PC-3 (cell line): ENCODE measurements around the gene VPS8. TPM values are rescaled to one million over a fixed set of nuclear protein-coding genes. Genes with fewer than 3 reads are reported as not detected.

Experiments used
- ATAC-seq: fragments of 200-7000 bp; cut with Tn5 transposase; 2 replicates; pipeline ENCODE4 v1.9.1; 2020; ENCODE audit warnings: mild to moderate bottlenecking, moderate library complexity
- BruUV-seq: library from RNA; stranded (reverse); fragments of 400-500 nt; replicated peaks from 2 replicates; lab custom pipeline; 2021; lab: Mats Ljungman, UMichigan
- CTCF ChIA-PET: fragments of 300-600 bp; sonication (Branson Sonifier 250); formaldehyde crosslinking; loops from one replicate; lab custom pipeline; 2022; ENCODE audit warnings: antibody characterized with exemption; lab: Charles Lee
- POLR2A ChIA-PET: fragments of 300-600 bp; sonication (Branson Sonifier 250); formaldehyde crosslinking; loops from one replicate; lab custom pipeline; 2022; ENCODE audit warnings: antibody characterized with exemption; ENCODE audit not compliant: unreplicated experiment; lab: Charles Lee
- DNase-seq: peaks from one replicate; pipeline ENCODE4 v3.0.0-alpha.2; 2015
- H2AFZ ChIP-seq: fragments of 300-600 bp; sonication (generic); 2 replicates; pipeline ENCODE4 v1.6.0; 2016; ENCODE audit warnings: antibody characterized with exemption, low read length
- H3F3A ChIP-seq: fragments of 300-600 bp; sonication (generic); one replicate; pipeline ENCODE4 v1.6.0; 2017; ENCODE audit warnings: antibody characterized with exemption, low read length, control low read depth, mild to moderate bottlenecking; ENCODE audit not compliant: unreplicated experiment
- H3K27ac ChIP-seq: fragments of 300-600 bp; sonication (generic); 2 replicates; pipeline ENCODE4 v1.5.1; 2016; ENCODE audit warnings: mild to moderate bottlenecking, low read length
- H3K27me3 ChIP-seq: fragments of 300-600 bp; sonication (generic); 2 replicates; pipeline ENCODE4 v1.6.1; 2016; ENCODE audit warnings: low read length, mixed read lengths
- H3K36me3 ChIP-seq: fragments of 300-600 bp; sonication (generic); 2 replicates; pipeline ENCODE4 v1.6.1; 2016; ENCODE audit warnings: low read depth, mixed run types, low read length, mixed read lengths
- H3K4me1 ChIP-seq: fragments of 300-600 bp; sonication (generic); 2 replicates; pipeline ENCODE4 v1.5.1; 2016; ENCODE audit warnings: low read length; ENCODE audit not compliant: insufficient read depth
- H3K4me2 ChIP-seq: fragments of 300-600 bp; sonication (generic); 2 replicates; pipeline ENCODE4 v1.6.0; 2016; ENCODE audit warnings: low read length
- H3K4me3 ChIP-seq: fragments of 300-600 bp; sonication (generic); 2 replicates; pipeline ENCODE4 v1.5.1; 2016; ENCODE audit warnings: mild to moderate bottlenecking, low read length, mixed read lengths
- H3K79me2 ChIP-seq: fragments of 300-600 bp; sonication (generic); 2 replicates; pipeline ENCODE4 v1.6.1; 2017; ENCODE audit warnings: low read length, mixed read lengths
- H3K9ac ChIP-seq: fragments of 300-600 bp; sonication (generic); 2 replicates; pipeline ENCODE4 v1.6.0; 2016; ENCODE audit warnings: mild to moderate bottlenecking, low read length
- H3K9me2 ChIP-seq: fragments of 300-600 bp; sonication (generic); replicated peaks from 2 replicates; pipeline ENCODE4 v1.6.1; 2016; ENCODE audit warnings: mixed run types, low read length, mixed read lengths
- H3K9me3 ChIP-seq: fragments of 300-600 bp; sonication (generic); 2 replicates; pipeline ENCODE4 v1.6.1; 2016; ENCODE audit warnings: low read length, mixed read lengths
- H4K20me1 ChIP-seq: fragments of 300-600 bp; sonication (generic); 2 replicates; pipeline ENCODE4 v1.6.1; 2016; ENCODE audit warnings: low read length, mixed read lengths
- EZH2 ChIP-seq: fragments of 300-600 bp; sonication (generic); IDR thresholded peaks from one replicate; pipeline ENCODE4 v1.6.1; 2017; ENCODE audit warnings: antibody characterized with exemption, mild to moderate bottlenecking, low read length; ENCODE audit not compliant: unreplicated experiment
- EZH2phosphoT487 ChIP-seq: fragments of 300-600 bp; sonication (generic); IDR thresholded peaks from 2 replicates; pipeline ENCODE4 v1.6.1; 2018; ENCODE audit warnings: mild to moderate bottlenecking, antibody characterized with exemption, low read length, borderline replicate concordance
- intact Hi-C: fragments of 100-400 bp; cut with micrococcal nuclease; formaldehyde crosslinking; loops from 2 replicates; pipeline ENCODE4 v1.9.0; 2023
- total RNA-seq: library from RNA; depleted of rRNA; stranded (reverse); fragments of >200 nt; gene quantifications from 2 replicates; pipeline ENCODE4 v1.2.3, GENCODE V29; 2014
- TF ChIP-seq, protein P1 (sequence below): fragments of 300-600 bp; sonication (generic); conservative IDR thresholded peaks from 2 replicates; pipeline ENCODE4 v1.5.1; 2017; ENCODE audit warnings: antibody characterized with exemption, low read depth, mild to moderate bottlenecking, low read length

Gene VPS8
- total RNA-seq, 1 experiment from 2014 or later, result 38.0 TPM

DNA sequence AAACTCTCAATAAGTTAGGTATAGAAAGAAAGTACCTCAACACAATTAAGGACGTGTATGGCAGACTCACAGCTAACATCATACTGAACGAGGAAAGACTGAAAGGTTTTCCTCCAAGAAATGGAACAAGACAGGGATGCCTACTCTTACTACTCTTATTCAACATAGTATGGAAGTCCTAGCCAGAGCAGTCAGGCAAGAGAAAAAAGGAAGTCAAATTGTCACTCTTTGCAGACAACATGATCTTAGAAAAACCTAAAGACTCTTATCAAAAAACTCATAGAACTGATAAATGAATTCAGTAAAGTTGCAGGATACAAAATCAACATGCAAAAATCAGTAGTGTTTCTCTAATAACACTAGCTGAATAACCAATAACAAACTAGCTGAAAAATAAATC, 244.9 kb downstream of the VPS8 start:
- BruUV-seq, result TSS peak; percentile 13
- Histone ChIP-seq H3K9me3 (no peaks in the 10 kb centered on the region), H3K27ac (no peak overlapping the region), H3K79me2 (no peaks in the 10 kb centered on the region), H4K20me1 (no peaks in the 10 kb centered on the region), H3F3A (no peaks in the 10 kb centered on the region), H2AFZ (no peak overlapping the region), H3K27me3 (no peaks in the 10 kb centered on the region), H3K4me3 (no peak overlapping the region), H3K9me2 (no peaks in the 10 kb centered on the region), H3K36me3 (peaks cover 8% of the 10 kb centered on the region; the same call in 1 of the 2 replicates), H3K4me2 (no peak overlapping the region), H3K4me1 (no peaks in the 10 kb centered on the region), H3K9ac (no peak overlapping the region)
- TF ChIP-seq EZH2, result no peak
- TF ChIP-seq, protein P1, sequence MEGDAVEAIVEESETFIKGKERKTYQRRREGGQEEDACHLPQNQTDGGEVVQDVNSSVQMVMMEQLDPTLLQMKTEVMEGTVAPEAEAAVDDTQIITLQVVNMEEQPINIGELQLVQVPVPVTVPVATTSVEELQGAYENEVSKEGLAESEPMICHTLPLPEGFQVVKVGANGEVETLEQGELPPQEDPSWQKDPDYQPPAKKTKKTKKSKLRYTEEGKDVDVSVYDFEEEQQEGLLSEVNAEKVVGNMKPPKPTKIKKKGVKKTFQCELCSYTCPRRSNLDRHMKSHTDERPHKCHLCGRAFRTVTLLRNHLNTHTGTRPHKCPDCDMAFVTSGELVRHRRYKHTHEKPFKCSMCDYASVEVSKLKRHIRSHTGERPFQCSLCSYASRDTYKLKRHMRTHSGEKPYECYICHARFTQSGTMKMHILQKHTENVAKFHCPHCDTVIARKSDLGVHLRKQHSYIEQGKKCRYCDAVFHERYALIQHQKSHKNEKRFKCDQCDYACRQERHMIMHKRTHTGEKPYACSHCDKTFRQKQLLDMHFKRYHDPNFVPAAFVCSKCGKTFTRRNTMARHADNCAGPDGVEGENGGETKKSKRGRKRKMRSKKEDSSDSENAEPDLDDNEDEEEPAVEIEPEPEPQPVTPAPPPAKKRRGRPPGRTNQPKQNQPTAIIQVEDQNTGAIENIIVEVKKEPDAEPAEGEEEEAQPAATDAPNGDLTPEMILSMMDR, result no peak
- TF ChIP-seq EZH2phosphoT487, result no peak
- CTCF ChIA-PET, result no interaction called here
- no peak for DNase-seq
- intact Hi-C loops, result no loop called here
- POLR2A ChIA-PET, result no interaction called here
- ATAC-seq, result no peak

DNA sequence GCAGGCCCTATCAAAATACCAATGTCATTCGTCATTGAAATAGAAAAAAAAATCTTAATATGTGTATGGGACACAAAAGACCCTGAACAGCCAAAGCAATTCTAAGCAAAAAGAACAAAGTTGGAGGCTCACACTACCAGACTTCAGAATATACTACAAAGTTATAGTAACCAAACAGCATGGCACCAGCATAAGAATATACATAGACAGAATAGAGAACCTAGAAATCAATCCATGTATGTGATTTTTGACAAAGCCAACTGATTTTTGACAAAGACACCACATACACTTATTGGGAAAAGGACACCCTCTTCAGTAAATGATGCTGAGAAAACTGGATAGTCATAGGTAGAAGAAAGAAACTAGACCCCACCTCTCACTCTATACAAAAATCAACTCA, 245.9 kb downstream of the VPS8 start:
- Histone ChIP-seq H3K9ac (no peak overlapping the region), H3K9me2 (no peaks in the 10 kb centered on the region), H3K4me3 (no peak overlapping the region), H3K4me2 (no peak overlapping the region), H3K27ac (no peak overlapping the region), H4K20me1 (no peaks in the 10 kb centered on the region), H3K9me3 (no peaks in the 10 kb centered on the region), H3K4me1 (no peaks in the 10 kb centered on the region), H2AFZ (no peak overlapping the region), H3F3A (no peaks in the 10 kb centered on the region), H3K79me2 (no peaks in the 10 kb centered on the region), H3K36me3 (peaks cover 8% of the 10 kb centered on the region; the same call in 1 of the 2 replicates), H3K27me3 (no peaks in the 10 kb centered on the region)
- ATAC-seq, result no peak
- ChIA-PET POLR2A (no interaction called here), CTCF (no interaction called here)
- no TSS peak for BruUV-seq
- intact Hi-C loops, result no loop called here
- TF ChIP-seq EZH2phosphoT487, result no peak
- TF ChIP-seq, protein P1, result no peak
- no peak for TF ChIP-seq EZH2
- no peak for DNase-seq

DNA sequence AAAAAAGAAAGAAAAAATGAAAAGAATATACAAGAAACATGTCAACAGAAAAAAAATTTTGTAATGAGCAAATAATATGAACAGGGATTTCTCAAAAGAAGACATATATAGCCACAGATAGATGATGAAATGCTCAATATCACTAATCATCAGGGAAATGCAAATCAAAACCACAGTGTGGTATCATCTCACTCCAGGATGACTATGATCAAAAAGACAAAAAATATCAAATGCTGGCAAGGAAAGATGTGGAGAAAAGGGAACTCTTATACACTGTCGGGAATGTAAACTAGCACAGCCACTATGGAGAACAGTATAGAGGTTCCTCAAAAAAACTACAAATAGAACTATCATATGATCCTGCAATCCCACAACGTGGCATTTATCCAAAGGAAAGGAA, 246.8 kb downstream of the VPS8 start:
- H4K20me1 ChIP-seq, result no peaks in the 10 kb centered on the region
- POLR2A ChIA-PET, result no interaction called here
- ATAC-seq (no peak), DNase-seq (no peak)
- no TSS peak for BruUV-seq
- H3K27me3 ChIP-seq, result no peaks in the 10 kb centered on the region
- H2AFZ ChIP-seq, result no peak overlapping the region
- no peak overlapping the region for H3K4me3 ChIP-seq
- no peak for TF ChIP-seq EZH2phosphoT487
- H3K9me2 ChIP-seq, result no peaks in the 10 kb centered on the region
- CTCF ChIA-PET, result no interaction called here
- no peaks in the 10 kb centered on the region for H3K9me3 ChIP-seq
- no peaks in the 10 kb centered on the region for H3K79me2 ChIP-seq
- H3K4me1 ChIP-seq, result no peaks in the 10 kb centered on the region
- H3K4me2 ChIP-seq, result no peak overlapping the region
- intact Hi-C loops, result no loop called here
- H3K36me3 ChIP-seq, result peaks cover 5% of the 10 kb centered on the region; the same call in 1 of the 2 replicates
- no peak overlapping the region for H3K9ac ChIP-seq
- H3K27ac ChIP-seq, result no peak overlapping the region
- H3F3A ChIP-seq, result no peaks in the 10 kb centered on the region
